ENCODE results near the gene PDE8A. TPM values are rescaled to one million over a fixed set of nuclear protein-coding genes. Genes with fewer than 3 reads are reported as not detected.
"Not testable (repeated sequence)": the region's sequence is repeated elsewhere in the genome, so short reads cannot be mapped to it uniquely, and the experiment has no call there.

Gene PDE8A
- total RNA-seq, 1 donor from 2014 or later: 28.2 TPM

DNA sequence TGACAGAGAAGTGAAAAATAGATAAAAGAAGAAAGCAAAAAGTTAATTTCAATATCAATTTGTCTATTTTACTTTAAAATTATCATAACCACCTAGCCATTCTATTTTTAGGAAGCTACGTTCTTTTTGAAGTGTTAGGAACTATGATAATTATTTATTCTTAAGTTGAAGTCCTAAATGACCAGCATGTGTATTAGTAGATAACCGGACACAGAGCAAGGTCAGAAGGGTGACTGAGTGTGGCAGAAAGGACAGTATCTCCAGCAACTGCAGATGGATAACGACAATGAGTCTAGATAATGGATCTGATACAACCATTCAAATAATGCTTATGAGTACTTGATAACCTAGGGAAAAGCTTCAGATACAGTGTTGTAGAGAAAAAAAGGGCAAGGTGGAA is 198.0 kb downstream of the PDE8A start:
- intact Hi-C loops (cut with DNase I): no loop called here
- no peak for DNase-seq (ENCODE audit: low spot score)

DNA sequence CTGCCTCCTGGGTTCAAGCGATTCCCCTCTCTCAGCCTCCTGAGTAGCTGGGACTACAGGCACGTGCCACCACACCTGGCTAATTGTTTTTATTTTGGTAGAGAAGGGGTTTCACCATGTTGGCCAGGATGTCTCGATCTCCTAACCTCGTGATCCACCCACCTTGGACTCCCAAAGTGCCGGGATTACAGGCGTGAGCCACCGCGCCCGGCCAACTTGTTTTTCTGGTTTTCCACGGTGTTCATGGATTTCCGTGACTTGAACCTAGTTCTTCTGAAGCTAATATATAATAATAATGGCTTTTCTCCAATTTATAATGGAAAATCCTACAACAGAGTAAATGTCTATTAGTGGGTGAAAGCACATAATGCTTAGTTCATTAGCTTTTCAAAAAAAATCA is 203.7 kb downstream of the PDE8A start:
- DNase-seq (ENCODE audit: low spot score); intact Hi-C loops (cut with DNase I): not testable (repeated sequence)

GRCh38 chr15:85188171-85188577 is 206.5 kb downstream of the PDE8A start:
- DNase-seq (ENCODE audit: low spot score); intact Hi-C loops (cut with DNase I): not testable (repeated sequence)

Other genes starting within 250 kb of the PDE8A start
- 25.7 TPM for gene ZNF592, start 233.3 kb upstream of the PDE8A start, total RNA-seq
- gene ALPK3, start 164.5 kb upstream of the PDE8A start, total RNA-seq: 190 TPM
- 0.83 TPM for gene SLC28A1, start 97.2 kb upstream of the PDE8A start, total RNA-seq

Data from cardiac septum (tissue), 1 donor.